ENCODE measurements around the gene GRIK1.

Gene GRIK1

DNA sequence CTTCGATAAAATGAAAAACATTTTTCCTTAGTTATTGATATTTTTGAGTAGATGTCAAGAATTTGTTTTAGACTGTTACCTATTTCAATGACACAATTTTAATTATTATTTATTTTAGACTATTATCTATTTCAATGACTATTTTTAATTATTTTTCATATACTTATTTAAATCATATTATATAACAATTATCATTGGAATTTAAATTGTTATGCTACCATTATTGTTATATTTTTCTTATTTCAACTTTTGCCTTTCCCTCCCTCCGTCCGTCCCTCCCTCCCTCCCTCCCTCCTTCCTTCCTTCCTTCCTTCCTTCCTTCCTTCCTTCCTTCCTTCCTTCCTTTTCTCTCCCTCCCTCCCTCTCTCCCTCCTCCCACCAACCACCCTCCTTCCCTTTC lies 229.3 kb downstream of the GRIK1 start:
- H3K36me3 Mint-ChIP-seq: no peaks in the 10 kb centered on the region
- H3K27ac Mint-ChIP-seq: no peak overlapping the region
- ATAC-seq: no peak
- H3K4me1 Mint-ChIP-seq: no peaks in the 10 kb centered on the region
- DNase-seq (ENCODE audit: low spot score in 2 of 2): no peak
- no peak overlapping the region for H3K4me3 Mint-ChIP-seq
- H3K9me3 Mint-ChIP-seq: peaks cover 10% of the 10 kb centered on the region

DNA sequence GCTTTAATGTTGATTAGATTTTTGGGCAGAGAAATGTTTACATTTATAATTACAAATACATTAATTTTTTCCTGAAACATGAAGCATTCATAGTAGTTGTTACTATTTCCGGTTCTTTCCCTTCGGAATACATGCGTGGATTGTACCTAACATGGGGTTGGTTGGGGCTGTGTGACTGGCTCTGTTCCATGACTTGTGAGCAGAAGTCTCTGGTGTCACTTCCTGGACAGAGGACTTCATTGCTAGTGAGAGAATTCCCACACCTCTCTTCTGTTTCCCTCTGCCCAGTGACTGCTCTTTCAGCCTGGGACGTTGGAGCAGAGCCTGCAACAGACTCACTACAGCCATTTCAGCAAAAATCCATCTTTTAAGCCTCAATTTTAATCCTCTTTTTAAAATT lies 231.4 kb downstream of the GRIK1 start:
- H3K36me3 Mint-ChIP-seq: no peaks in the 10 kb centered on the region
- DNase-seq (ENCODE audit: low spot score in 2 of 2): no peak
- H3K4me1 Mint-ChIP-seq: no peaks in the 10 kb centered on the region
- no peak for ATAC-seq
- H3K9me3 Mint-ChIP-seq: peaks cover 8% of the 10 kb centered on the region
- H3K4me3 Mint-ChIP-seq: no peak overlapping the region
- H3K27ac Mint-ChIP-seq: no peak overlapping the region

GRCh38 chr21:29704719-29705118 lies 235.1 kb downstream of the GRIK1 start:
- DNase-seq (ENCODE audit: low spot score in 2 of 2) (no peak), ATAC-seq (no peak)
- no peak overlapping the region for H3K27ac Mint-ChIP-seq

DNA sequence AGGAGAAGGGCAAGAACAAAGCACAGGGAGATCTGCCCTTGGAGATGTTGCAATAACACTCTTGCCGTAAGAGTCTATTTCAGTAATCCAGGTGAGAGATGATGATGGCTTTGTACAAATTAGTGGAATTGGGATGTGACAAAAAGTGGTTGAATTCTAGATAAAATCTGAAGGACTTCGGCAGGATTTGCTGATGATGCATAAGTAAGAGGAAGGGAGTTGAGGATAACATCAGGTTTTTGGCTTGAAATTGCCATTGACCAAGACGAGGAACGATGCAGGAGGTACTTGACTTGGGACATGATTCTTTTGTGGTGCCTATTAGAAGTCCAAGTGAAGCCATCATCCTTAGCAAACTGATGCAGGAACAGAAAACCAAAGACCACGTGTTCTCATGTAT lies 238.1 kb downstream of the GRIK1 start:
- Mint-ChIP-seq H3K9me3 (peaks cover 12% of the 10 kb centered on the region), H3K4me1 (no peaks in the 10 kb centered on the region), H3K27ac (no peak overlapping the region), H3K4me3 (no peak overlapping the region), H3K36me3 (no peaks in the 10 kb centered on the region)
- ATAC-seq (no peak), DNase-seq (ENCODE audit: low spot score in 2 of 2) (no peak)

More at GRCh38 chr21:29704719-29705118, 235.1 kb downstream of the GRIK1 start:
- Mint-ChIP-seq H3K9me3 (peaks cover 10% of the 10 kb centered on the region), H3K4me3 (no peak overlapping the region), H3K4me1 (no peaks in the 10 kb centered on the region), H3K36me3 (no peaks in the 10 kb centered on the region)

- Mint-ChIP-seq H3K4me1 (no peaks in the 10 kb centered on the region), H3K9me3 (peaks cover 12% of the 10 kb centered on the region), H3K27ac (no peak overlapping the region), H3K36me3 (no peaks in the 10 kb centered on the region), H3K4me3 (no peak overlapping the region)
- ATAC-seq (no peak), DNase-seq (ENCODE audit: low spot score in 2 of 2) (no peak)
Observed at GRCh38 chr21:29697555-29698193, 242.1 kb downstream of the GRIK1 start.

DNA sequence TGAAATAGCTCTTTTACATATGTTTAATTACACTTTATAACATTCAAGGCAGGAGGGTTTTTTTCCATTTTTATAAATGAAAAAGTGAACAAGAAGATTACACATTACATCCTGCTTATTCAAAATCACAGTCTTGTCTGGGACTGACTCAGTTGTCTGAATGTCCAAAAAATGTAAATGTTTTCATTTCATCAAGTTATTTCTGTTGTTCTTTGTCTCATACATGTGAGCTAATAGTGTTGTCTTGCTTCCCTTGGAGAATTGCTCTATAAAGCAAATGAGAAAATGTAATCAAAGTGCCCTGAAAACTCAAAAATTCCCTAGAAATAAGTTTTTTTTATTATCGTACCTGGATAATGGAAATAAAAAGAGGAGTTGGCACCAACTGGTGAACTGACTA lies 242.9 kb downstream of the GRIK1 start:
- no peak for DNase-seq (ENCODE audit: low spot score in 2 of 2)
- Mint-ChIP-seq H3K9me3 (peaks cover 12% of the 10 kb centered on the region), H3K27ac (no peak overlapping the region), H3K36me3 (no peaks in the 10 kb centered on the region), H3K4me1 (no peaks in the 10 kb centered on the region), H3K4me3 (no peak overlapping the region)
- no peak for ATAC-seq

DNA sequence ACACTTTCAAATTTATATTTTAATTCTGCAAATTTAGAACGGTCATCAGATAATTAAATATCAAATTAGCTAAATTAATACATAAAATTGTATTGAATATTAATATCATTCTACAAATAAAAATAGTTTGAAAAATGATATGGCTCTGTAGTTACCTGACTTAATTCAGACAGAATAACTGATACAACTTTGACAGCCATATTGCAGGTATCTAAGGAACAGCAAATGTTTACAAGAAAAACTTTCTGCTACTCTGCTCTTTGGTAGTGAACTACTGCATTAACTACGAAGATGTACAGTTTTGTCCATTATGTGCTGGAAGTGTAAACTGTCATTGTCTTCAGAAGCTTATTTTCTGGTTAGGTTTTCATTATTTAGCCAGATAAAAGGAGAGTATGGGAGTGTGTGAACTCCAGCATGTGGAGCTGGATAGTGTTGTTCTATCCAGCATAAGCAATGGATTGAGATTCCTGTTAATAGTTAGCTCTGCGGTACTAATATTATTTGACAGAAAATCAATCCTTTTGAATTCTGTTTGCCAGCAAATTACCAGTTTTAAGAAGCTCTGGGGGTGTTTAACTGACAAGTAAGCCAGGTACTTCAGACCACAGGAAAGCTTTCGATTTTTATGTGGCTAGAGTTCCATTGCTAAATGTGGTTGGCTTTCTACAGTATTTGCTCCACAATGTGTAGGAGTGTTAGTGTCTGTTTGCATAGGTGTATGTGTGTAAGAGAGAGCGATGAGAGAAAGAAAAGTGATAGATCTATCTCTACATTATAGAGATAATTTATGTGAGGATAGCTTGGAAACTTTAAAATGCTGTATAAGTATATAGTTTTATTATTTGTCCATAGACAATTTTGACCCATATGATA lies 247.9 kb downstream of the GRIK1 start:
- Mint-ChIP-seq H3K4me3 (no peak overlapping the region), H3K27ac (no peak overlapping the region), H3K4me1 (no peaks in the 10 kb centered on the region), H3K36me3 (no peaks in the 10 kb centered on the region), H3K9me3 (no peaks in the 10 kb centered on the region)
- DNase-seq (ENCODE audit: low spot score in 2 of 2) (no peak), ATAC-seq (no peak)

- Mint-ChIP-seq H3K9me3 (peaks cover 2% of the 10 kb centered on the region), H3K4me3 (no peak overlapping the region), H3K36me3 (no peaks in the 10 kb centered on the region), H3K4me1 (no peaks in the 10 kb centered on the region), H3K27ac (no peak overlapping the region)
- ATAC-seq: no peak
- DNase-seq (ENCODE audit: low spot score in 2 of 2): no peak
Observed at GRCh38 chr21:29689753-29690152, 250.0 kb downstream of the GRIK1 start.

DNA sequence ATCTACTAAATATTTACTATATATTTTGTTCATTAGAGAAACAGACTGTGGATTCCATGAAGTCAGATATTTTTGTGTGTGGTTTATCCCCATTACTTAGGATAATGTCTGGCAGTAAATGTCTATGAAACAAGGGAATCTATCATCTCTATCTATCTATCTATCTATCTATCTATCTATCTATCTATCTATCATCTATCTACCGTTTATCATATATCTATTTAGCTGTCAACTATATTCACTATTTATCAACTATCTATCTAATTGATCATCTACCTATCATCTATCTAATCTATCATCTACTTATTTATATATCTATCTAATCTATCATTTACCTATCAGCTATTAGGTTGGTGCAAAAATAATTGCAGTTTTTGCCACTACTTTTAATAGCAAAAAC lies 255.7 kb downstream of the GRIK1 start:
- Mint-ChIP-seq H3K36me3 (no peaks in the 10 kb centered on the region), H3K4me3 (no peak overlapping the region), H3K27ac (no peak overlapping the region), H3K4me1 (no peaks in the 10 kb centered on the region), H3K9me3 (peaks cover 10% of the 10 kb centered on the region)
- DNase-seq (ENCODE audit: low spot score in 2 of 2) (no peak), ATAC-seq (no peak)

DNA sequence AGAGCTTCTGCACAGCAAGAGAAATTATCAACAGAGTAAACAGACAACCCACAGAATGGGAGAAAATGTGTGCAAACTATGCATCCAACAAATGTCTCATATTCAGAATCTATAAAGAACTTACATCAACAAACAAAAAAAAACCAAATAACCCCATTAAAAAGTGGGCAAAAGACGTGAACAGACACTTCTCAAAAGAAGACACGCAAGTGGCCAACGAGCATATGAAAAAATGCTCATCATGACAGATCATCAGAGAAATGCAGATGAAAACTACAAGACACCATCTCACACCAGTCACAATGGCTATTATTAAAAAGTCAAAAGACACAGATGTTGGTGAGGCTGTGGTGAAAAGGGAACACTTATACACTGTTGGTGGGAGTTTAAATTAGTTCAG lies 257.0 kb downstream of the GRIK1 start:
- Mint-ChIP-seq H3K27ac (no peak overlapping the region), H3K4me1 (no peaks in the 10 kb centered on the region), H3K36me3 (no peaks in the 10 kb centered on the region), H3K9me3 (peaks cover 13% of the 10 kb centered on the region), H3K4me3 (no peak overlapping the region)
- DNase-seq (ENCODE audit: low spot score in 2 of 2): no peak
- no peak for ATAC-seq

GRCh38 chr21:29680273-29680672 lies 259.5 kb downstream of the GRIK1 start:
- no peaks in the 10 kb centered on the region for H3K36me3 Mint-ChIP-seq
- no peak for DNase-seq (ENCODE audit: low spot score in 2 of 2)
- H3K4me1 Mint-ChIP-seq: no peaks in the 10 kb centered on the region
- H3K27ac Mint-ChIP-seq: no peak overlapping the region
- peaks cover 13% of the 10 kb centered on the region for H3K9me3 Mint-ChIP-seq
- H3K4me3 Mint-ChIP-seq: no peak overlapping the region
- no peak for ATAC-seq

- Mint-ChIP-seq H3K36me3 (no peaks in the 10 kb centered on the region), H3K27ac (no peak overlapping the region), H3K4me1 (no peaks in the 10 kb centered on the region), H3K4me3 (no peak overlapping the region), H3K9me3 (peaks cover 5% of the 10 kb centered on the region)
- no peak for ATAC-seq
- DNase-seq (ENCODE audit: low spot score in 2 of 2): no peak
Observed at GRCh38 chr21:29678626-29679025, 261.2 kb downstream of the GRIK1 start.

- Mint-ChIP-seq H3K27ac (no peak overlapping the region), H3K4me1 (no peaks in the 10 kb centered on the region), H3K36me3 (no peaks in the 10 kb centered on the region), H3K4me3 (no peak overlapping the region), H3K9me3 (peaks cover 3% of the 10 kb centered on the region)
- no peak for DNase-seq (ENCODE audit: low spot score in 2 of 2)
- no peak for ATAC-seq
Observed at GRCh38 chr21:29677326-29677725, 262.5 kb downstream of the GRIK1 start.

DNA sequence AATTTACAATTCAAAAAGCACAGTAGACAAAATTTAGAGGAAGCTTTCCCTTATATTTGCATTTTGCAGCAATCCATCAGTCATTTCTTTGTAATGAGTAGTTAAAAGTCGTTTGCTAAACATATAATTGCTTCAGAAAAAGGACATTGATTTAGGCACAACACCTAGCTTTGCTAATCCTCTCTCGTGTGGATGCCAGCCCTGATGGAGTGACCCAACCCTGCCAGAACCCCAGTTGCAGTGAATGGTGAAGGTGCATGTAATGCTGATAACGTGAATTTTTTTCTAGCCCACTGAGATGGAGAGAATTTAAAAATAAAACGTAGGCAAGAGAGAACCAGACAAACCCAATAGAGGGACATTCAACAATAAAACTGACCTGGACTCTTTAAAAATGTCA lies 263.4 kb downstream of the GRIK1 start:
- DNase-seq (ENCODE audit: low spot score in 2 of 2): no peak
- no peak overlapping the region for H3K4me3 Mint-ChIP-seq
- H3K27ac Mint-ChIP-seq: no peak overlapping the region
- H3K4me1 Mint-ChIP-seq: no peaks in the 10 kb centered on the region
- H3K9me3 Mint-ChIP-seq: peaks cover 3% of the 10 kb centered on the region
- no peak for ATAC-seq
- H3K36me3 Mint-ChIP-seq: no peaks in the 10 kb centered on the region

- Mint-ChIP-seq H3K9me3 (peaks cover 3% of the 10 kb centered on the region), H3K36me3 (no peaks in the 10 kb centered on the region), H3K4me3 (no peak overlapping the region), H3K27ac (no peak overlapping the region), H3K4me1 (no peaks in the 10 kb centered on the region)
- no peak for DNase-seq (ENCODE audit: low spot score in 2 of 2)
- no peak for ATAC-seq
Observed at GRCh38 chr21:29675451-29675850, 264.3 kb downstream of the GRIK1 start.

- Mint-ChIP-seq H3K36me3 (no peaks in the 10 kb centered on the region), H3K4me3 (no peak overlapping the region), H3K9me3 (peaks cover 3% of the 10 kb centered on the region), H3K4me1 (no peaks in the 10 kb centered on the region), H3K27ac (no peak overlapping the region)
- DNase-seq (ENCODE audit: low spot score in 2 of 2) (no peak), ATAC-seq (no peak)
Observed at GRCh38 chr21:29674343-29674742, 265.5 kb downstream of the GRIK1 start.
